GM12873 (cell line): Measurements from ENCODE around the gene ACD.

Source experiments
- CTCF ChIP-seq: IDR thresholded peaks from 2 replicates; pipeline ENCODE4 v1.5.1; 2012; ENCODE audit warnings: low read depth, mild to moderate bottlenecking, moderate library complexity, low read length, control low read depth; ENCODE audit not compliant: insufficient read depth; ENCODE audit errors: missing control alignments

Gene ACD

DNA sequence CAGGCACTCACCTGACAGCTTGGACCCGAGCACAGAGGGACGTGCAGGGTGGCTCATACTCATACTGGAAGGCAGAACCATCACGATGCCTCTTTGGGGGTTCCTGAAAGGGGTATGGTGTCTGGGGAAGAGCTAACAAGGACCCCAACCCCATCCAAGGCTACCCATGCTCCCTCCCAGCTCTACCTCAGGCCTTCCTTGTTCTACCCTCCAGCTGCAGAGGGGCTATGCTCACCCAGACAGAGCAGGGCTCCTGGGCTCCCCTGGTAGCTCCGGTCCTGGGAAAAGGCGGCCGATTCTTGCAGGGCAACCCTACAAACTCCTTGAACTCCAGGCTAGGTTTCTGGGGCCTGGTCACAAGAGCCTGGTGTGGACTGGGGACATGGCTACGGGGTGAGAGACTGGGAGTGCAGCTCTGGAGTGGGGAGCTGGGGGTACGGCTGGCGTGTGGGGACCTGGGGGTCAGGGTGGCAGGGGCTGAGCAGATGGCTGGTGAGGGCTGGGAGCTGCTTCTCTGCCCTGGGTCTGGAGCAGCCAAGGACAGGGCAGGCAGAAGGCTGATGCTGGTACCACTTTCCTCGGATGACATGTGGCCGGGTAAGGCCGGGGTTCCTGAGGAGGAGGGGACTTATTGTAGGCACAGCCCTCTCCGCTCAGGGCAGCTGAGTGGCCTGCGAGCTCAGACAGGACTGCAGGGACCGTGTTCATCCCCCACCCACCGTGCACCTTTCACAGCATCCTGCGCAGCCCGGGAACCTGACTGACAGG, 2.1 kb downstream of the ACD start:
- TF ChIP-seq CTCF: no peak

GRCh38 chr16:67657017-67657608, 2.9 kb downstream of the ACD start:
- TF ChIP-seq CTCF: no peak

DNA sequence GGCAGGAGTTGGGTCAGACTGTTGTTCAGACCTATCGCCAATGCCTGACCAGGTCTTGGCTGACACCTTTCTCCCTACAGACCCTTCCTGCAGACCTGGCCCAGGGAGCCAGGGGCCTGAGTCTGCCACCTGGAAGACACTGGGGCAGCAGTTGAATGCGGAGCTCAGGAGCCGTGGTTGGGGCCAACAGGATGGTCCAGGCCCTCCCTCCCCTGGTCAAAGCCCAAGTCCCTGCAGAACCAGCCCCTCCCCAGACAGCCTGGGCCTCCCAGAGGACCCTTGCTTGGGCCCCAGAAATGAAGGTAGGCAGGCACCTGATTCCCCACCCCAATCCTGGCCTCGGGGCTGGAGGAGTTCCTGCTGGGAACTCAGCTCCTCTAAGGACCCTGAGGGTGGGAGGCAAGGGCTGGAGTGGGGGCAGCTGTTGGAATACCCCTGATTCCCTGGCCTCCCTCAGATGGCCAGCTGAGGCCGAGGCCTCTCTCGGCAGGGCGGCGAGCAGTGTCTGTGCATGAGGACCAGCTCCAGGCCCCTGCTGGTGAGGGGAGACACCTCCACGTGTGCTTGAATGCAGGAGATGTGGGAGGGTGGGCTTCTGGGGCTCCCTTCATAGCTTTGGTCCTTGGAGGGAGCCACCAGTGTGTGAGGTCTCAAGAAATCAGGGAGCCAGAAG, 3.6 kb downstream of the ACD start:
- TF ChIP-seq CTCF: no peak

DNA sequence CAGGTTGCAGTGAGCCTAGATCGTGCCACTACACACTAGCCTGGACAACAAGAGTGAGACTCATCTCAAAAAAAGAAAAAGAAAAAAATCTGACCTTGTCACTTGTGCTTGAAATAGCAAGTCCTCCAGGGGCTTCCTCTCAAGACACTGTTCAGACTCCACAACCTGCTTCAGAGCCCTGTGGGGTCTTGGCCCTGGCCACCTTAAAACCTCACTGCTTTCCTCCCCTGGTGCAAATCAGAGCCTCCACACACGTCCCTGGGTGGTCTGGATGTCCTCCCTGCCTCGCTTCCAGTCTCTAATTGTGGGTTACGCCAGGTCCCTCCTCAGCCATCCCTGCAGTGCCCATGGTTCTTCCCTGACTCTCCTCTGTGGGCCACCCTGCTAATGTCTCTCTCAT, 4.7 kb downstream of the ACD start:
- TF ChIP-seq CTCF: no peak

GRCh38 chr16:67654403-67654911, 5.6 kb downstream of the ACD start:
- TF ChIP-seq CTCF: no peak

DNA sequence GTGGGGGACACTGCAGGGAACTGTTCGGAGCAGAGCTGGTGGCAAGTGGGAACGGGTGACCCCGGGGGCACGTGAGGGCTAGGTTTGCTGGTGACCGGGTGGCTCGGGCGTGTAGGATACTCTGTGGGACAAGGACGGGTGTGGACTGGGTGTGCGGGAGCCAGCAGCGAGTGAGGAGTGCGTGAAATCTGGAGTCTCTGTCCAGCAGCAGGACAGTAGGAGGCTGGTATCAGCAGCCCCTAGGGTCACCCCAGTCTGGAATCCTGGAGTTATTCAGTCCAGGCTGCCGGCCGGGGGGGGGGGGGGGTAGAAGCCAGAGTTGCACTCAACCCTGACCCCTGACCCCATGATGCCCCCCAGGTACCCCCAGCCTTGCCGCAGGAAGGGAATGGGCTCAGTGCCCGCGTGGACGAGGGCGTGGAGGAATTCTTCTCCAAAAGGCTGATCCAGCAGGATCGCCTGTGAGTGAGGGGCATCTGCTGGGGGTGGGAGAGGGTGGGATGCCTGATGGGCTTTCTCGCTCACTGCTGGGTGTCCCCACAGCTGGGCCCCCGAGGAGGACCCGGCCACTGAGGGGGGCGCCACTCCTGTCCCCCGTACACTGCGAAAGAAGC, 6.2 kb downstream of the ACD start:
- TF ChIP-seq CTCF: no peak
